ENCODE data around the gene SLC49A4.
"Not testable (repeated sequence)": the region's sequence is repeated elsewhere in the genome, so short reads cannot be mapped to it uniquely, and the experiment has no call there.

SLC49A4 gene

GRCh38 chr3:122794779-122795673 is at the start of gene SLC49A4:
Gene SLC49A4 (plus strand): TSS chr3:122795069. CDS start chr3:122795193, 124 bp downstream.
- peak; percentile 74 for DNase-seq (ENCODE audit: low spot score)

GRCh38 chr3:122745369-122746021 is 49.4 kb upstream of the SLC49A4 start:
- no peak for DNase-seq (ENCODE audit: low spot score)

GRCh38 chr3:122747295-122747694 is 47.6 kb upstream of the SLC49A4 start:
- not testable (repeated sequence) for DNase-seq (ENCODE audit: low spot score)

- DNase-seq (ENCODE audit: low spot score): no peak
Observed at GRCh38 chr3:122748347-122748746, 46.5 kb upstream of the SLC49A4 start.

GRCh38 chr3:122754929-122755328 is 39.9 kb upstream of the SLC49A4 start:
- no peak for DNase-seq (ENCODE audit: low spot score)

GRCh38 chr3:122755491-122755890 is 39.4 kb upstream of the SLC49A4 start:
- DNase-seq (ENCODE audit: low spot score): no peak

GRCh38 chr3:122758877-122759560 is 35.9 kb upstream of the SLC49A4 start:
- DNase-seq (ENCODE audit: low spot score): no peak

GRCh38 chr3:122760453-122761271 is 34.2 kb upstream of the SLC49A4 start:
- DNase-seq (ENCODE audit: low spot score): no peak

GRCh38 chr3:122766430-122766829 is 28.4 kb upstream of the SLC49A4 start:
- DNase-seq (ENCODE audit: low spot score): no peak

- no peak for DNase-seq (ENCODE audit: low spot score)
Observed at GRCh38 chr3:122767540-122768372, 27.1 kb upstream of the SLC49A4 start.

- DNase-seq (ENCODE audit: low spot score): peak; percentile 20
Observed at GRCh38 chr3:122770521-122771202, 24.2 kb upstream of the SLC49A4 start.

- no peak for DNase-seq (ENCODE audit: low spot score)
Observed at GRCh38 chr3:122772827-122773226, 22.0 kb upstream of the SLC49A4 start.

- DNase-seq (ENCODE audit: low spot score): peak; percentile 25
Observed at GRCh38 chr3:122773944-122774509, 20.8 kb upstream of the SLC49A4 start.

- DNase-seq (ENCODE audit: low spot score): no peak
Observed at GRCh38 chr3:122774564-122774963, 20.3 kb upstream of the SLC49A4 start.

GRCh38 chr3:122776675-122777468 is 18.0 kb upstream of the SLC49A4 start:
- no peak for DNase-seq (ENCODE audit: low spot score)

GRCh38 chr3:122777563-122777962 is 17.3 kb upstream of the SLC49A4 start:
- DNase-seq (ENCODE audit: low spot score): no peak

GRCh38 chr3:122782804-122783203 is 12.1 kb upstream of the SLC49A4 start:
- no peak for DNase-seq (ENCODE audit: low spot score)

GRCh38 chr3:122784436-122784835 is 10.4 kb upstream of the SLC49A4 start:
- DNase-seq (ENCODE audit: low spot score): no peak

- no peak for DNase-seq (ENCODE audit: low spot score)
Observed at GRCh38 chr3:122785231-122785630, 9.6 kb upstream of the SLC49A4 start.
